ENCODE results near the gene MYD88.

DNA sequence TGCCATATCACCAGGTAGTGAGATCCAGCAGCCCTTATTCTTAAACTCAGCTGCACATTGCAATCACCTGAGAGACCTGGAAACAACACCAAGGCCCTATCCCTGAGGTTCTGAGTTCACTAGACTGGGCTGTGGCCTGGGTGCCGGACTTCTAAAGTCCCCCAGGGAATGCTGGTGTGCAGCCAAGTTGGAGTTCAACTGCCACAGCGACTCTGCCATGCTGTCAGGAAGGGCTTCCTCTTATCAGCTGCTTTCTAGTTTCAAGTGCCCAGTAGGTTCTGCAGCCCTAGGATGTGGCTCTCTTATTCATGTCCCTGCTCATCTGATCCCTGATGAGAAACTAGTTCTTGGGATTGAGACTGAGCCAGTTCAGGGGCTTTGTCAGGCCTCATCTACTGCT is 49.3 kb upstream of the MYD88 start:
- no peak for TF ChIP-seq TCF7L2 (IDR thresholded peaks at IDR 0.05; ENCODE audit: borderline replicate concordance, extremely low read depth, insufficient read depth, insufficient read length)
- no peak for TF ChIP-seq CTCF (IDR thresholded peaks at IDR 0.05 in 2 of 3, conservative IDR thresholded peaks at IDR 0.05 in 1 of 3; ENCODE audit: borderline replicate concordance in 1 of 3, insufficient read depth in 1 of 3, low read depth in 2 of 3, low read length in 2 of 3)
- TF ChIP-seq, protein P1, sequence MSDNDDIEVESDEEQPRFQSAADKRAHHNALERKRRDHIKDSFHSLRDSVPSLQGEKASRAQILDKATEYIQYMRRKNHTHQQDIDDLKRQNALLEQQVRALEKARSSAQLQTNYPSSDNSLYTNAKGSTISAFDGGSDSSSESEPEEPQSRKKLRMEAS (IDR thresholded peaks at IDR 0.05): no peak
- no peak for TF ChIP-seq POLR2A (IDR thresholded peaks at IDR 0.05; ENCODE audit: borderline replicate concordance, extremely low read depth, insufficient read depth, insufficient read length)
- TF ChIP-seq ZBTB33 (IDR thresholded peaks at IDR 0.05; ENCODE audit: extremely low read depth, insufficient replicate concordance, low read length): no peak
- TF ChIP-seq ZFX (IDR thresholded peaks at IDR 0.05): no peak
